ENCODE data around the gene TTBK2. TPM values are rescaled to one million over a fixed set of nuclear protein-coding genes. Genes with fewer than 3 reads are reported as not detected.

Gene TTBK2
- total RNA-seq, 1 donor from 2014 or later, result 11.4 TPM

GRCh38 chr15:42725331-42725903, 195.2 kb downstream of the TTBK2 start:
- no peak for DNase-seq

- no peak for DNase-seq
These were observed 196.3 kb downstream of the TTBK2 start for GRCh38 chr15:42724276-42724675.

- DNase-seq, result no peak
These were observed 197.5 kb downstream of the TTBK2 start for GRCh38 chr15:42723068-42723467.

- no peak for DNase-seq
These were observed 198.7 kb downstream of the TTBK2 start for GRCh38 chr15:42721916-42722315.

GRCh38 chr15:42721016-42721415, 199.6 kb downstream of the TTBK2 start:
- no peak for DNase-seq

GRCh38 chr15:42720071-42720470, 200.5 kb downstream of the TTBK2 start:
- no peak for DNase-seq

- DNase-seq, result no peak
These were observed 201.5 kb downstream of the TTBK2 start for GRCh38 chr15:42719043-42719442.

GRCh38 chr15:42716626-42717025, 204.0 kb downstream of the TTBK2 start:
- no peak for DNase-seq

GRCh38 chr15:42716125-42716524, 204.5 kb downstream of the TTBK2 start:
- no peak for DNase-seq

GRCh38 chr15:42712584-42712983, 208.0 kb downstream of the TTBK2 start:
- no peak for DNase-seq

GRCh38 chr15:42711746-42712145, 208.8 kb downstream of the TTBK2 start:
- DNase-seq, result no peak

- no peak for DNase-seq
These were observed 209.9 kb downstream of the TTBK2 start for GRCh38 chr15:42710662-42711061.

GRCh38 chr15:42707873-42708544, 212.6 kb downstream of the TTBK2 start:
- DNase-seq, result no peak

- no peak for DNase-seq
These were observed 213.5 kb downstream of the TTBK2 start for GRCh38 chr15:42707068-42707467.

GRCh38 chr15:42705336-42705735, 215.2 kb downstream of the TTBK2 start:
- no peak for DNase-seq

GRCh38 chr15:42704492-42704926, 216.1 kb downstream of the TTBK2 start:
- no peak for DNase-seq

- no peak for DNase-seq
These were observed 224.0 kb downstream of the TTBK2 start for GRCh38 chr15:42696626-42697025.

- no peak for DNase-seq
These were observed 225.0 kb downstream of the TTBK2 start for GRCh38 chr15:42695527-42696071.

- no peak for DNase-seq
These were observed 226.2 kb downstream of the TTBK2 start for GRCh38 chr15:42694398-42694797.

GRCh38 chr15:42693942-42694341, 226.6 kb downstream of the TTBK2 start:
- no peak for DNase-seq

GRCh38 chr15:42693496-42693895, 227.1 kb downstream of the TTBK2 start:
- DNase-seq, result no peak

GRCh38 chr15:42692997-42693396, 227.6 kb downstream of the TTBK2 start:
- DNase-seq, result no peak

GRCh38 chr15:42692536-42692935, 228.0 kb downstream of the TTBK2 start:
- no peak for DNase-seq

- no peak for DNase-seq
These were observed 228.8 kb downstream of the TTBK2 start for GRCh38 chr15:42691770-42692169.
